ENCODE results near the gene RP9. TPM values are rescaled to one million over a fixed set of nuclear protein-coding genes. Genes with fewer than 3 reads are reported as not detected.

Gene RP9
- total RNA-seq, 1 experiment from 2014 or later: 16.2 TPM

DNA sequence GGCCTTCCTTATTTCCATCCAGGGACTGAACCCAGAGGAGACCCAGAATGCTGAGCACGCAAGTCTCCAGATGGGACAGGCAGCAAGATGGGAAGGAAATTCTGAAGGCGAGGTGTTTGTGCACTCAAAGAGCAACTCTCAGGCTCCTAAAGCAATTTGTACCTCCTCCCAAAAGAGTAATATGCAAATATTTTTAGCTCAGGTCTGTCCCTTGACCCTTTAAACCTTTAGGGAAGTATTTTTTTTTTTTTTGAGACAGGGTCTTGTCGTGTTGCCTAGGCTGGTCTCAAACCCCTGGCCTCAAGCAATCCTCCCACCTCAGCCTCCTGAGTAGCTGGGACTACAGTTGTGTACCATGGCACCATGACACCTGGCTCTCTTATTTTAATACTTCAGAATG, 8.4 kb downstream of the RP9 start:
- Histone ChIP-seq H2BK5ac (ENCODE audit: insufficient read length, low read length) (no peak overlapping the region), H4K8ac (replicated peaks; ENCODE audit: insufficient read length, low read depth, low read length) (no peak overlapping the region), H3K79me2 (ENCODE audit: insufficient read depth, low read length) (no peaks in the 10 kb centered on the region), H3K9me3 (ENCODE audit: control insufficient read depth, low read depth, low read length) (no peaks in the 10 kb centered on the region), H4K91ac (ENCODE audit: insufficient read length, low read depth, low read length) (no peak overlapping the region), H3K18ac (ENCODE audit: insufficient read length, low read depth, low read length) (no peak overlapping the region), H2AFZ (ENCODE audit: low read length) (no peak overlapping the region), H3K4ac (ENCODE audit: low read depth, low read length) (no peak overlapping the region), H3K27ac (ENCODE audit: insufficient read length, low read depth, low read length) (no peak overlapping the region), H4K5ac (ENCODE audit: insufficient read length, low read depth, low read length) (no peak overlapping the region), H3K79me1 (ENCODE audit: insufficient read depth, low read depth, low read length, poor library complexity, severe bottlenecking) (peaks cover 4% of the 10 kb centered on the region), H3T11ph (ENCODE audit: low read length) (no peak overlapping the region), H2BK20ac (ENCODE audit: low read depth, low read length, poor library complexity, severe bottlenecking) (no peak overlapping the region), H3K4me1 (ENCODE audit: insufficient read depth, low read length) (no peaks in the 10 kb centered on the region), H3K23me2 (ENCODE audit: insufficient read length, low read depth, low read length, poor library complexity, severe bottlenecking) (no peaks in the 10 kb centered on the region), H2BK15ac (ENCODE audit: low read depth, low read length) (no peak overlapping the region), H2BK120ac (ENCODE audit: low read depth, low read length, poor library complexity, severe bottlenecking) (no peak overlapping the region), H3K56ac (ENCODE audit: insufficient read length, low read depth, low read length) (no peak overlapping the region), H3K27me3 (ENCODE audit: insufficient read depth, low read length) (no peaks in the 10 kb centered on the region), H3K4me2 (ENCODE audit: insufficient read depth, insufficient read length, low read length) (no peak overlapping the region), H3K9ac (ENCODE audit: extremely low read depth, insufficient read length, low read length) (no peak overlapping the region), H2AK5ac (ENCODE audit: insufficient read length, low read length) (no peak overlapping the region), H4K20me1 (ENCODE audit: control insufficient read depth, insufficient read depth, insufficient read length) (no peaks in the 10 kb centered on the region), H3K23ac (ENCODE audit: insufficient read length, low read depth, low read length) (no peak overlapping the region), H3K14ac (ENCODE audit: insufficient read depth, low read length) (no peak overlapping the region), H2BK12ac (ENCODE audit: insufficient read length, low read depth, low read length) (no peak overlapping the region)
- no peak for DNase-seq
- Mint-ChIP-seq H3K4me3 (no peak overlapping the region), H3K9me3 (no peaks in the 10 kb centered on the region), H3K36me3 (ENCODE audit: insufficient read depth in 1 of 3, low read depth in 3 of 3) (peaks cover 26 to 71% (median 63%) of the 10 kb centered on the region in 3 experiments; a peak in 5 of 7 replicates), H3K4me1 (no peaks in the 10 kb centered on the region), H3K27me3 (ENCODE audit: low read depth) (no peaks in the 10 kb centered on the region), H3K27ac (no peak overlapping the region)
- no CpG with 5 or more reads among the region's 3 CpGs for WGBS (ENCODE audit: extremely low coverage, insufficient read length, low lambda C conversion rate)
- TF ChIP-seq CTCF (conservative IDR thresholded peaks at IDR 0.05): no peak

All from H9 (cell line).